Activated CD4-positive, alpha-beta T cell treated with anti-CD3 and anti-CD28 coated beads, Interleukin-2, amount 50 U/mL, for 48 hours (primary cell): Measurements from ENCODE around the gene CAB39.

Experiments used
- DNase-seq, 2 experiments: peaks; one replicate each; pipeline ENCODE4 v3.0.0-alpha.2; 2020

Gene CAB39

DNA sequence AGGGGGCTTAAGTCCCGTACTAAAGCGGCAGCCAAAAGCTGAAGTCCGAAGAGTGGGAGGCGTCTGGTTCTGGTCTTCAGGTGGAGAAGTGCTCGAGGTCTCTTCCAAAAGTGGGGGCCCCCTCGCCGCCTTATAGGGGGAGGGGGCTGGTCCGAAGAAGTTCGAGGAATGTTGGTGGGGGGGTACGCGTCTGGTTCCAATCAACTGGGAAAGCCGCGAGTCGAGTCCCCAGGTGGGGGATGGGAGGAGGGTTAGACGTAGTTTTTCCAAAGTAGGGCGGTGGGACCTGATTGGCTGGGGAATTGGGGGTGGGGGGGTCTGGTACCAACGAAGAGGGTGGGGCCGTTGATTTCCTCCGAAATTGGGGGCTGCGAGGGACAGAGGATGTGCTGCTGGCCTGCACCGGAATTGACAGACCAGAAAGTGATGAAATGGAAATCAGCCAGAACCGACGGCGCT is 152.7 kb downstream of the CAB39 start:
- no peak for DNase-seq

- no peak for DNase-seq
These were observed 153.4 kb downstream of the CAB39 start for GRCh38 chr2:230865766-230866755.

GRCh38 chr2:230866756-230867523 is 154.3 kb downstream of the CAB39 start:
- peak; percentile 48 to 56 for DNase-seq

- no peak for DNase-seq
These were observed 155.7 kb downstream of the CAB39 start for GRCh38 chr2:230868161-230868946.

DNA sequence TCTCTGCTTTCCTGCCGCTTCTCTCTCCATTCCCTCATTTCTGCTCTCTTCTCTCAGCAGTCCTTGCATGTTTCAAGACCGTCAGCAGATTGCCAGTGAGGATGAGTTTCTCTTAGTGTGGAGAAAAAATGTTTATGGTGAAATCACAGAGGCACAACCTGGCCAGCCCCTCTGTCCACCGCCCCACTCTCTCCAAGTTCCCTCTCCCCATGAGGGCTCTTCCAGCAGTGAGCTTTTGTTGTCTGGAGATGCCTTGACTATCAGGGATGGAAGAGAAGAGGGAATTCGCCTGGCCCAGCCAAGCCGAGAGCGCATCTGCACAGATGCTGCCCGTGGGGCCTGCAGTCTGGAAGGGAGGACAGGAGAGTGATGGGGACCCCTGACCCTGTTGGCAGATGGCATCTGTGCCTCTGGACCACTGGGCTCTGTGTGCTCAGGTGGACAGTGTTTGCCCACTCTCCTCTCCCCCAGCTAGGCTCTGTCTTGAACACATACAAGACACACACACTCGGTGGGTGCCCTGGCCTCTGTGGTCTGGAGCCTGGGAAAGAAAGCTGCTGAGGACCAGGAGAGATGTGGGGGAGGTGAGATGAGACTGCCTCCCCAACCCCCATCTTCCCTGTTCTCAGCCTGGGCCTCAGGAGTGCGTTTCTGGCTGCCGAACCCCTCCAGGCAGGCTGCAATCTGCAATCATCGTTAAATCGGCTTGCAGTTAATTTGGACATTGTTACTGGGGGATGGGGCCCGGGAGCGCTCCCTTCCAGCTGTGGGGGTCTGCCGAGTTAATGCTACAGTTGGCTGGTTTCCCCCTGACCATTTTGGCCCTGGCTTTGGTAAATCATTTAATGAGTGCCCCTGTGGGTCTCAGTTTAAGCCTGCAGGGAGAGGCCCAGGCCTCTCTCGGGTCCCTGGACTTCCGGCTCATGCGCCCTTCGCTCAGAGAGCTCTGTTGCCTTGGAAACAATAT is 156.6 kb downstream of the CAB39 start:
- DNase-seq = no peak

- DNase-seq = no peak
These were observed 157.4 kb downstream of the CAB39 start for GRCh38 chr2:230869914-230870543.
